Measurements from ENCODE around the gene SNAP25. TPM values are rescaled to one million over a fixed set of nuclear protein-coding genes. Genes with fewer than 3 reads are reported as not detected.

SNAP25 gene
- 3.7 and 3.9 TPM in 2 replicates for total RNA-seq

DNA sequence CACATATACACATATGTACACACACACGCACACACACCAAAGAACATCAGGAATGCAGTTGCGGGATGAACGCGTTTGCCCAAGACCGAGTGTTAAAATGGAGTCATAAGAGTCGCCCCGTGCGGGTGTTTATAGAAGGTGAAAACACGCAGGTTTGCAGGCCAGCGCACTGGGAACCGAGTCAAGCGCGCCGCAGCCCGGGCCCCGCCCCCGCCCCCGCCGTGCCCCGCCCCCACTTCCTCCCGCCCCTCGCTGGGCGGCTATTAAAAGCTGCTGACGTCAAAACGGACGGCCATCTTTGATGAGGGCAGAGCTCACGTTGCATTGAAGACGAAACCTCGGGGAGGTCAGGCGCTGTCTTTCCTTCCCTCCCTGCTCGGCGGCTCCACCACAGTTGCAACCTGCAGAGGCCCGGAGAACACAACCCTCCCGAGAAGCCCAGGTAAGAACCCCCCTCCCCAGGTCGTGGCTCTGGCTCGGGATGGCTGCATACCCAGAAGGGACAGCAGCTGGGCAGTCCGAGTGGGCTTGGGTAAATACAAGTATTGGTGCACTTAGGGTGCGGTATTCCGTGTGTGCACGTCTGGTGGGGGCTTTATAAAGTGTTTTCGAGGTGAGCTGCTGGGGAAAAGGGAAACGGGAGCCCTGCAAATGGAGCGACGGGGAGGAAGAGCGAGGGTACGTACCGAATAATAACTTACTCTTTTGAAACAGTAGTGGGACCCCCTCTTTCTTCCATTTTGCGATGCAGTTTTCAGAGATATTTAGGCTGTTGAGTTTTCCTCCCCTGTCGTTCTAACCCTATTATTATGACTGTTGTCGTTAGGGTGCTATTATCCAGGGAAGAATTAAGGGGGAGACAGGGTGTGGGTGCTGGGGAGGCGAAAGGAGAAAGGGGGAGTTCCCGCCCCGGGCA is at the start of gene SNAP25:
SNAP25 (plus strand) TSS at position 295 of the 916 bp plus-strand sequence. CDS start 56,662 bp downstream, outside the sequence.
- intact Hi-C loops (cut with micrococcal nuclease): loop anchor here (2.0 to 5.0 kb wide), 4 partner anchors 101 to 294 kb away; partner anchors contain the start of genes MKKS and SLX4IP
- DNase-seq (ENCODE audit: low spot score): peak; percentile 24
- peak within 1 kb of the TSS; percentile 72 for H3K4me3 Mint-ChIP-seq
- H3K27ac Mint-ChIP-seq: peak within 1 kb of the TSS; percentile 98
- H3K4me1 Mint-ChIP-seq (ENCODE audit: low read depth): peaks cover 12% of the 10 kb centered on the region
- peaks cover 19% of the 10 kb centered on the region for H3K27me3 Mint-ChIP-seq (ENCODE audit: insufficient read depth)
- H3K36me3 Mint-ChIP-seq (ENCODE audit: low read depth): no peaks in the 10 kb centered on the region
- H3K9me3 Mint-ChIP-seq: peaks cover 4% of the 10 kb centered on the region

DNA sequence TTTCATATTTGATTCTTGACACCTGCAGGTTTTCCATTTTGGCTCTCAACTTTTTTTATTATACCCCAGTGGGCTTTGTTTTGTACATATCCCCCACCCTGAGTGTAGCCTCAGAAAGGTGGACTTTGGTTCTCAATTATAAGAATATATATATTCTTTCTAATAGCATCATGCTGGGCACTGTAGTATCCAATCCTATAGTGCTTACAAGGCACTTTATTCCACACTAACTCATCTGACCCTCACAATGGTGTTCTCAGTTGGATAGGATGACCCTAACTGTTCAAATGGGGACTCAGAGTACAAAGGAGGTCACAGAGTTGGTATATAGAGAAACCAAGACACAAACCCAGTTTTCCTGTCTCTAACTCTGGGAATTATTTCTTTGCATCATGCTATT is 48.9 kb upstream of the SNAP25 start:
- intact Hi-C loops (cut with micrococcal nuclease): no loop called here
- peaks cover 11% of the 10 kb centered on the region for H3K27me3 Mint-ChIP-seq (ENCODE audit: insufficient read depth)
- H3K27ac Mint-ChIP-seq: no peak overlapping the region
- H3K9me3 Mint-ChIP-seq: peaks cover 12% of the 10 kb centered on the region
- H3K36me3 Mint-ChIP-seq (ENCODE audit: low read depth): no peaks in the 10 kb centered on the region
- DNase-seq (ENCODE audit: low spot score): no peak
- H3K4me3 Mint-ChIP-seq: no peak overlapping the region
- peaks cover 7% of the 10 kb centered on the region for H3K4me1 Mint-ChIP-seq (ENCODE audit: low read depth)

DNA sequence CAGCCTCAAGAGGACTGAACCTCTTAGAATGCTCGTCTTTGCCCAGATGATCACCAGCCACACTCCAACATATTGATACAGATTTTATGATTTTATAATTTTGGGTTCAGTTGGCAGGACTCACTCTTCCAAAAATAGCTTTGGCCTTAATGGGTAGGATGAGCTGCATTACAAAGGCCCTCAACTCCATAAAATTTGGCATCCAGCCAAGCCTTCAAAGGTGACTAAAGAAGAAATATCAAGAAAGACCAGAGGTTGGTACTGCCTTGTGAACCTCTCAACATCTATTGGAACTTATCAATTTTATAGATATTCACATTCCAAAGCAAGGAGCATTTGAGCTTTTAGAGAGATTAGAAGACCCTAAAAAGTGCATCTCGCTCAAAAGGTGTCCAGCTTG is 48.4 kb upstream of the SNAP25 start:
- DNase-seq (ENCODE audit: low spot score): no peak
- Mint-ChIP-seq H3K4me1 (ENCODE audit: low read depth) (peaks cover 7% of the 10 kb centered on the region), H3K36me3 (ENCODE audit: low read depth) (no peaks in the 10 kb centered on the region), H3K27ac (no peak overlapping the region), H3K4me3 (no peak overlapping the region), H3K27me3 (ENCODE audit: insufficient read depth) (peaks cover 13% of the 10 kb centered on the region), H3K9me3 (peaks cover 12% of the 10 kb centered on the region)
- intact Hi-C loops (cut with micrococcal nuclease): no loop called here

- Mint-ChIP-seq H3K27ac (peak overlapping the region; percentile 33), H3K9me3 (peaks cover 7% of the 10 kb centered on the region), H3K4me3 (peak overlapping the region; percentile 76), H3K27me3 (ENCODE audit: insufficient read depth) (peaks cover 15% of the 10 kb centered on the region), H3K4me1 (ENCODE audit: low read depth) (peaks cover 7% of the 10 kb centered on the region), H3K36me3 (ENCODE audit: low read depth) (no peaks in the 10 kb centered on the region)
- intact Hi-C loops (cut with micrococcal nuclease): loop anchor here (2.0 kb wide), 1 partner anchor 43 kb away; no protein-coding TSS in a partner anchor
- DNase-seq (ENCODE audit: low spot score): no peak
These were observed 46.5 kb upstream of the SNAP25 start for GRCh38 chr20:10171864-10172751.

DNA sequence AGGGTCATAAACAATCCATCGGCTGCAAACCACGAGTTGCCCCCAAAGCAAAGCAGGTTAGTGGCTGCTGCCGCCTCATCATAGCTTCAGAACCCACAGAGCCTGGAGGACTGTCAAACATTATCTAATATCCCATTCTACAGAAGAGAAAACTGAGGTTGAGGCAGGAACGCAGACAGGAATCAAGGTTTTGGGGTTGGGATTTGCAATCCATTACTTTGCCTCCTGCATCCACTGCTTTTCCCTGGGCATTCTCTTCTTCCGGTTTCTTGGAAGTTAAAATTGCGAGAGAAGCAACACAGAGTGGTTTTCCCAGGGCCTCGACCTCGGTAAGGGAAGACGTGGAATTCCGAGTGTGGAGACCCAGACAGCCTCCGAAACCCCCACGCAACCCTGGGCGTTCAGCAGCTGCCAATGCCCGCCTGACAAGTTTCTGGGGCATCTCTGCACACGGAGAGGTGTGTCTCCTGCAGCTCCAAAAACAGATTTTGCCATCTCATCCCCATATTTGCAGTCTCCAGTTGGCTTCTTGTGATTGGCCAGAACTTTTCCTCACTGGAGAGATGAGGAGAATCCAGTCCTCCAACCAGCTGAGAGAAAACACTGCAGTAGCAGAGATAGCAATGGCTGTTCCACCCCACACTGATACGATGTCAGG is 45.5 kb upstream of the SNAP25 start:
- no peaks in the 10 kb centered on the region for H3K36me3 Mint-ChIP-seq (ENCODE audit: low read depth)
- peaks cover 6% of the 10 kb centered on the region for H3K9me3 Mint-ChIP-seq
- peaks cover 7% of the 10 kb centered on the region for H3K4me1 Mint-ChIP-seq (ENCODE audit: low read depth)
- no peak for DNase-seq (ENCODE audit: low spot score)
- no peak overlapping the region for H3K27ac Mint-ChIP-seq
- intact Hi-C loops (cut with micrococcal nuclease): loop anchor here (2.0 kb wide), 1 partner anchor 42 kb away; no protein-coding TSS in a partner anchor
- H3K4me3 Mint-ChIP-seq: no peak overlapping the region
- peaks cover 16% of the 10 kb centered on the region for H3K27me3 Mint-ChIP-seq (ENCODE audit: insufficient read depth)

DNA sequence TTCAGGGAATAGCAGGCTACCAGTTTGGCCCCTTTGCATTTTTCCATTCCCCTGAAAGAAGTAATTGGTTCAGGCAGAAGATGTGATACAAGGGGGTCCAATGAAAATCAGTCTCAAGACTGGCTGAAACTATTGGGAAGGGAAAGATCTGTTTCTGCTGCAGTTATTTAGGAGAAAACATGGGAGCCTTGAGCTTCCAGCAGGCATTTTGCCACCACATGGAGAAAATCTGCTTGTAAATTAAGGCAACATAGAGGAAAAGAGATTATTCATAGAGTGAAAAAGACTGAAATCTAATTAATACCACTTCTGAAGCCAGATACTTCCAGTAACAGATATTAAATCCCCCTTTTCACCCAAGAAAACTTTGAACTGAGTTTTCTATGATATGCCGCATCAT is 44.2 kb upstream of the SNAP25 start:
- no peak for DNase-seq (ENCODE audit: low spot score)
- Mint-ChIP-seq H3K4me3 (no peak overlapping the region), H3K27me3 (ENCODE audit: insufficient read depth) (peaks cover 16% of the 10 kb centered on the region), H3K27ac (no peak overlapping the region), H3K9me3 (no peaks in the 10 kb centered on the region), H3K4me1 (ENCODE audit: low read depth) (peaks cover 7% of the 10 kb centered on the region), H3K36me3 (ENCODE audit: low read depth) (no peaks in the 10 kb centered on the region)
- intact Hi-C loops (cut with micrococcal nuclease): no loop called here

DNA sequence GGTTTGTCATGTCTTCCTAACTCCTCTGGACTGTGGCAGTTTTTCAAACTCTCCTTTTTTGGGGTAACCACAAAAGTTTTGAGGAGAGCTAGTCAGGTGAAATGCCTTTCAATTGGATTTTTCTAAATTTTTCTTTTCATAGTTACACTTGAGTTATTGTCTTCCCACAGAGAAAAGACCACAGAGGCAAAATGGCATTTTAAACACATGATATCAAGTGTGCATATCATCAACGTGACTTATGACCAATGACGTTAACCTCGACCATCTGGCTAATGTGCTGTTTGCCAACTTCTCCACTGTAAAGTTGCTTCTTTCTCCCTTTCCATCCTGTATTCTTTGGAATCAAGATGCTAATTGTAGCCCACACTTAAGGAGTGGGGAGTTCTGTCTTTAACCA is 41.3 kb upstream of the SNAP25 start:
- Mint-ChIP-seq H3K27me3 (ENCODE audit: insufficient read depth) (peaks cover 9% of the 10 kb centered on the region), H3K9me3 (no peaks in the 10 kb centered on the region), H3K4me3 (no peak overlapping the region), H3K36me3 (ENCODE audit: low read depth) (no peaks in the 10 kb centered on the region), H3K27ac (no peak overlapping the region), H3K4me1 (ENCODE audit: low read depth) (peaks cover 6% of the 10 kb centered on the region)
- DNase-seq (ENCODE audit: low spot score): no peak
- intact Hi-C loops (cut with micrococcal nuclease): no loop called here

GRCh38 chr20:10178091-10178490 is 40.5 kb upstream of the SNAP25 start:
- no peak for DNase-seq (ENCODE audit: low spot score)
- intact Hi-C loops (cut with micrococcal nuclease): no loop called here

DNA sequence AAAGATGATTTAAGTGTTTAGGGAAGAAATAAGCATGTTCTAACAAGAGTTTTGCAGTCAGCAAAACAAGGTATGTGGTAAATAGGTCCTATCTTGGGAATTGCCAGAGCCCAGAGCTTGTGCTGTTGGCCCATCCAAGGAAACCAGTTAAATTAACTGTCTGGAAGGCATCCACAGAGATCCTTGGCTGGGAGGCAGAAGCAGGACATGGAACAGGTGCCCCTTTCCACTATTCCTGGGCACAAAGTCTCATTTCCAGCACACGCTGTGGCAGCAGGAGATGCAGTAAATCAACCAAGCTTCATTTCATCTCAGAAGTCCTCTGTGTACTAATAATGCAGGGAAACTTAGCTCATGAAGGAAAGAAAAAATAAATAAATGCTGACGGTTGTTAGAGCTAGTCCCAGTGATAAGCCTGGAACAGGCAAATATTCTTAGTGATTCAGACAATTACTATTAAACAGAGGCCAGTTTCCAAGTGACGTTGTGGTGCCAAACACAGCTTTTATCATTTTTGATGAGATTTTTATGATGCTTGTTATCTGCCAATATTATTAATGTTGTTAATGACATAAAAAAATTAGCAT is 39.8 kb upstream of the SNAP25 start:
- peaks cover 6% of the 10 kb centered on the region for H3K27me3 Mint-ChIP-seq (ENCODE audit: insufficient read depth)
- no peak overlapping the region for H3K4me3 Mint-ChIP-seq
- intact Hi-C loops (cut with micrococcal nuclease): no loop called here
- no peaks in the 10 kb centered on the region for H3K9me3 Mint-ChIP-seq
- no peaks in the 10 kb centered on the region for H3K4me1 Mint-ChIP-seq (ENCODE audit: low read depth)
- no peak overlapping the region for H3K27ac Mint-ChIP-seq
- no peak for DNase-seq (ENCODE audit: low spot score)
- H3K36me3 Mint-ChIP-seq (ENCODE audit: low read depth): no peaks in the 10 kb centered on the region

More at GRCh38 chr20:10178091-10178490, 40.5 kb upstream of the SNAP25 start:
- Mint-ChIP-seq H3K4me1 (ENCODE audit: low read depth) (no peaks in the 10 kb centered on the region), H3K9me3 (no peaks in the 10 kb centered on the region), H3K27ac (no peak overlapping the region), H3K36me3 (ENCODE audit: low read depth) (no peaks in the 10 kb centered on the region), H3K4me3 (no peak overlapping the region), H3K27me3 (ENCODE audit: insufficient read depth) (peaks cover 6% of the 10 kb centered on the region)

GRCh38 chr20:10179574-10180298 is 38.9 kb upstream of the SNAP25 start:
- no peaks in the 10 kb centered on the region for H3K4me1 Mint-ChIP-seq (ENCODE audit: low read depth)
- peaks cover 6% of the 10 kb centered on the region for H3K27me3 Mint-ChIP-seq (ENCODE audit: insufficient read depth)
- H3K4me3 Mint-ChIP-seq: no peak overlapping the region
- DNase-seq (ENCODE audit: low spot score): no peak
- no peak overlapping the region for H3K27ac Mint-ChIP-seq
- intact Hi-C loops (cut with micrococcal nuclease): no loop called here
- H3K9me3 Mint-ChIP-seq: no peaks in the 10 kb centered on the region
- no peaks in the 10 kb centered on the region for H3K36me3 Mint-ChIP-seq (ENCODE audit: low read depth)

DNA sequence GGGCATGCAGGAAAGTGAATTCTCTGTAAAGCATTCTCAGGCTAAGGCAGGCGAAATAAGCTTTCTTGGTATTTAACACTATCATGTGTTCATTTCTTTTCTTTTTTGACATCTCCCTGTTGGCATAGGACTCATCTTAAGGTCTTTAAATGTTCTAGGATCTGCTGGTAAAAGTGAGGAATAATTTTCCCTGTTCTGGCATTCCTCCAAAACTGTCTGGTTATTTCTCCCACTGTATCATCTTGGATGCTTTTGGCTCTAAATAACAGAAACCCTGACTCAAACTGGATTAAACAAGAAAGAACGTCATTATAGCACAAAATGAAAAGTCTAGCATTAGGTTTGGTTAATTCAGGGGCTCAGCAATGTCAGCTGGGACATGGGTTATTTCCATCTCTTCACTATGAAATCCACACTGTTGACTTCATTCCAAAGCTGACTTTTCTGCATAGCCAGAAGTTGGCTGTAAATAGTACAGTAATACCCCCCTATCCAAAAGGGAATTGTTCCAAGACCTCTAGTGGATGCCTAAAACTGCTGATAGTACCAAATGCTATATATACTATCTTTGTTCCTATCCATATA is 37.9 kb upstream of the SNAP25 start:
- Mint-ChIP-seq H3K9me3 (no peaks in the 10 kb centered on the region), H3K27me3 (ENCODE audit: insufficient read depth) (peaks cover 2% of the 10 kb centered on the region), H3K36me3 (ENCODE audit: low read depth) (no peaks in the 10 kb centered on the region), H3K4me3 (no peak overlapping the region), H3K27ac (no peak overlapping the region), H3K4me1 (ENCODE audit: low read depth) (no peaks in the 10 kb centered on the region)
- DNase-seq (ENCODE audit: low spot score): no peak
- intact Hi-C loops (cut with micrococcal nuclease): no loop called here

Data from activated T-helper 1 cell treated with anti-CD3 and anti-CD28 coated beads, Interleukin-12 subunit alpha, Interleukin-12 subunit beta, Interleukin-2, Interleukin-4 antibody, amounts not matched to agents 30 ng/mL and 10 ng/mL and 1 ng/mL, durations not matched to agents 14 hours and 24 hours and 36 hours (primary cell).